Keratinocyte (primary cell): ENCODE data around the gene DTWD2. TPM values are rescaled to one million over a fixed set of nuclear protein-coding genes. Genes with fewer than 3 reads are reported as not detected.
A peak's percentile ranks its signal among the peaks of the same experiment; 100 is the strongest.

Experiments used
- DNase-seq: peaks from one replicate; pipeline ENCODE4 v3.0.0-alpha.2; 2011; ENCODE audit warnings: low read depth, missing footprints, low spot score
- FAIRE-seq: peaks from 2 replicates; lab custom pipeline; 2011; peaks lifted over from hg19 to GRCh38; lab: Jason Lieb, UNC
- H2AFZ ChIP-seq: 2 replicates; pipeline ENCODE4 v1.6.0; 2012; ENCODE audit warnings: low read length, control low read depth, inconsistent platforms; ENCODE audit not compliant: control insufficient read depth
- H3K27ac ChIP-seq: 2 replicates; pipeline ENCODE4 v1.5.1; 2011; ENCODE audit warnings: low read length; ENCODE audit not compliant: control insufficient read depth, insufficient read depth
- H3K27me3 ChIP-seq: 3 replicates; pipeline ENCODE4 v1.6.0; 2011; ENCODE audit warnings: low read length; ENCODE audit not compliant: control insufficient read depth, insufficient read depth; ENCODE audit errors: extremely low read depth
- H3K36me3 ChIP-seq, 2 experiments: 2 replicates in 1 of 2; 3 replicates in 1 of 2; pipeline ENCODE4 v1.5.1; 2011; ENCODE audit warnings: low read length in 2 of 2, mild to moderate bottlenecking in 1 of 2; ENCODE audit not compliant: control insufficient read depth in 2 of 2, insufficient read depth in 2 of 2; ENCODE audit errors: extremely low read depth in 1 of 2
- H3K4me1 ChIP-seq: 3 replicates; pipeline ENCODE4 v1.5.1; 2011; ENCODE audit warnings: low read length; ENCODE audit not compliant: control insufficient read depth, insufficient read depth; ENCODE audit errors: extremely low read depth
- H3K4me2 ChIP-seq: 3 replicates; pipeline ENCODE4 v1.6.0; 2011; ENCODE audit warnings: low read depth, low read length; ENCODE audit not compliant: control insufficient read depth, insufficient read depth; ENCODE audit errors: extremely low read depth
- H3K4me3 ChIP-seq, 3 experiments: fragments of 200-600 bp in 1 of 3; sonication (generic) in 1 of 3; 2 replicates in 2 of 3; 3 replicates in 1 of 3; pipeline ENCODE4 v1.5.1; 2011 to 2016; ENCODE audit warnings: low read length in 3 of 3, mild to moderate bottlenecking in 3 of 3, control low read depth in 2 of 3, inconsistent platforms in 1 of 3, low read depth in 1 of 3, mixed read lengths in 1 of 3, mixed run types in 1 of 3, moderate library complexity in 1 of 3; ENCODE audit not compliant: control insufficient read depth in 2 of 3, insufficient read depth in 2 of 3; ENCODE audit errors: extremely low read depth in 1 of 3
- H3K79me2 ChIP-seq: 2 replicates; pipeline ENCODE4 v1.6.0; 2012; ENCODE audit warnings: low read length; ENCODE audit not compliant: control insufficient read depth, insufficient read depth
- H3K9ac ChIP-seq: 3 replicates; pipeline ENCODE4 v1.6.0; 2011; ENCODE audit warnings: low read length; ENCODE audit not compliant: control insufficient read depth, insufficient read depth; ENCODE audit errors: extremely low read depth
- H3K9me1 ChIP-seq: 3 replicates; pipeline ENCODE4 v1.6.0; 2011; ENCODE audit warnings: low read length; ENCODE audit not compliant: control insufficient read depth, insufficient read depth; ENCODE audit errors: extremely low read depth
- H3K9me3 ChIP-seq: 2 replicates; pipeline ENCODE4 v1.5.1; 2012; ENCODE audit warnings: low read depth, low read length; ENCODE audit not compliant: control insufficient read depth
- H4K20me1 ChIP-seq: 3 replicates; pipeline ENCODE4 v1.6.0; 2011; ENCODE audit warnings: low read length; ENCODE audit not compliant: control insufficient read depth, insufficient read depth; ENCODE audit errors: extremely low read depth
- EZH2 ChIP-seq: IDR thresholded peaks from one replicate; pipeline ENCODE4 v1.6.1; 2012; ENCODE audit warnings: inconsistent platforms, mild to moderate bottlenecking, low read length, moderate library complexity
- dilution Hi-C: fragments of 300-500 bp; cut with MboI; formaldehyde crosslinking; loops from one replicate; pipeline ENCODE4 v1.7.0; 2020; ENCODE audit warnings: low sequenced_read_pairs; ENCODE audit not compliant: extremely low pct_ligation_motif_present
- polyA plus RNA-seq, 5 experiments: library from polyadenylated mRNA; depleted of rRNA in 3 of 5; stranded (reverse) in 3 of 5; stranded (forward) in 1 of 5; unstranded in 1 of 5; fragments of >200 nt; gene quantifications; 1 replicate in 1 of 5; 2 replicates in 3 of 5; 3 replicates in 1 of 5; pipeline versions ENCODE4 v1.2.1 to v1.2.3, GENCODE V29; 2011 to 2012; ENCODE audit warnings: missing spikeins in 2 of 5, low read depth in 1 of 5, low replicate concordance in 1 of 5
- TF ChIP-seq, protein P1 (sequence below), 3 experiments: IDR thresholded peaks in 1 of 3; conservative IDR thresholded peaks in 1 of 3; optimal IDR thresholded peaks in 1 of 3; 2 replicates in 2 of 3; 3 replicates in 1 of 3; pipeline versions ENCODE3 to v1.5.1; 2011; ENCODE audit warnings: low read length in 3 of 3, mild to moderate bottlenecking in 3 of 3, moderate library complexity in 2 of 3, control low read depth in 1 of 3, inconsistent platforms in 1 of 3; ENCODE audit not compliant: insufficient read depth in 2 of 3; ENCODE audit errors: extremely low read depth in 1 of 3

DTWD2 gene
- polyA plus RNA-seq, 1 donor (not counting 4 experiments of a cell fraction or from before 2014, with no cell fraction given), result 2.9 TPM

DNA sequence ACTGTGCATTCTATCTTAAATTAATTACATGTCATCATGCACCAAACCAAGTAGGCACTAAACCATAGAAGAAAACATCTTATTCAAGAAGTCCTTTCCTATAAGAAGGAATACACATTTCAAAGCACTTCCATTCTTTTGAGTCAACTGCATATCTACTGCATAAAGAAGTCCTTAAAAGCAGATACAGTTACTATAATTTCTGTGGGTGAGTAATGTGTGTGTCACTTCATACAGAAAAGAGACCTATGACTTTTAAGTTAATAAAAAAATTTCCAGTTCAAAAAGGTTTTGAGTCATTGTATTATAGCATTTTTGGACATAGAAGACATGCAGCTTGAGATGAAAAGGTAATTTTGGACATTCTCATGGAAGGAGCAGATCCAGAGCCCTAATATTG is 125.0 kb downstream of the DTWD2 start:
- TF ChIP-seq EZH2, result no peak
- TF ChIP-seq, protein P1, sequence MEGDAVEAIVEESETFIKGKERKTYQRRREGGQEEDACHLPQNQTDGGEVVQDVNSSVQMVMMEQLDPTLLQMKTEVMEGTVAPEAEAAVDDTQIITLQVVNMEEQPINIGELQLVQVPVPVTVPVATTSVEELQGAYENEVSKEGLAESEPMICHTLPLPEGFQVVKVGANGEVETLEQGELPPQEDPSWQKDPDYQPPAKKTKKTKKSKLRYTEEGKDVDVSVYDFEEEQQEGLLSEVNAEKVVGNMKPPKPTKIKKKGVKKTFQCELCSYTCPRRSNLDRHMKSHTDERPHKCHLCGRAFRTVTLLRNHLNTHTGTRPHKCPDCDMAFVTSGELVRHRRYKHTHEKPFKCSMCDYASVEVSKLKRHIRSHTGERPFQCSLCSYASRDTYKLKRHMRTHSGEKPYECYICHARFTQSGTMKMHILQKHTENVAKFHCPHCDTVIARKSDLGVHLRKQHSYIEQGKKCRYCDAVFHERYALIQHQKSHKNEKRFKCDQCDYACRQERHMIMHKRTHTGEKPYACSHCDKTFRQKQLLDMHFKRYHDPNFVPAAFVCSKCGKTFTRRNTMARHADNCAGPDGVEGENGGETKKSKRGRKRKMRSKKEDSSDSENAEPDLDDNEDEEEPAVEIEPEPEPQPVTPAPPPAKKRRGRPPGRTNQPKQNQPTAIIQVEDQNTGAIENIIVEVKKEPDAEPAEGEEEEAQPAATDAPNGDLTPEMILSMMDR (optimal IDR thresholded peaks at IDR 0.05 in 1 of 3, IDR thresholded peaks at IDR 0.05 in 1 of 3, conservative IDR thresholded peaks at IDR 0.05 in 1 of 3; ENCODE audit: extremely low read depth in 1 of 3, insufficient read depth in 2 of 3, low read length in 3 of 3), result no peak
- peak; percentile 35 for DNase-seq
- Histone ChIP-seq H3K27me3 (no peaks in the 10 kb centered on the region), H2AFZ (no peak overlapping the region), H3K27ac (peak overlapping the region; percentile 71), H3K4me1 (peaks cover 22% of the 10 kb centered on the region), H3K36me3 (no peaks in the 10 kb centered on the region), H3K9me3 (no peaks in the 10 kb centered on the region), H3K9me1 (no peaks in the 10 kb centered on the region), H3K79me2 (no peaks in the 10 kb centered on the region), H3K4me2 (peak overlapping the region; percentile 65), H4K20me1 (no peaks in the 10 kb centered on the region), H3K9ac (no peak overlapping the region), H3K4me3 (peak overlapping the region in 1 of 3 experiments; percentile 51)
- no peak for FAIRE-seq
- dilution Hi-C loops, result no loop called here

DNA sequence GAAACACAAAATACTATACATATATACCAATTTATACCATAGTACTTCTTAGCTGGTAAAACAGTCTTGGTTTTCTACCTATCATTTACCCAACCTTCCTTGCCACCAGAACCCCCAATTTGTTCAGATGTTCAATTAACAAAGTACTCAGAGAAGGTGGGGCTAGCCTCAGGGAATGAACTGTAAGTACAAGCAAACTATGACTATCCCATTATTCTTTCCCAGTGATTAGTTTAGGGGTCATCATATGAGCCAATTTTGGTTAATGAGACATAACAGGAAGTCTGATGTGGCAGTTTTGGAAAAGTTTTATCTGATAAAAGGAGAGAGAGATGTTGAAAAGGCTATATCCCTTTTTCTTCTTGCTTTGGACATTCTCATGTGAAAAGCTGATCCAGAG is 125.8 kb downstream of the DTWD2 start:
- Histone ChIP-seq H3K79me2 (no peaks in the 10 kb centered on the region), H2AFZ (no peak overlapping the region), H3K27me3 (no peaks in the 10 kb centered on the region), H3K4me2 (peak overlapping the region; percentile 65), H3K9me3 (no peaks in the 10 kb centered on the region), H3K9me1 (no peaks in the 10 kb centered on the region), H3K27ac (peak overlapping the region; percentile 71), H3K36me3 (no peaks in the 10 kb centered on the region), H3K4me1 (peaks cover 27% of the 10 kb centered on the region), H3K9ac (no peak overlapping the region), H3K4me3 (peak overlapping the region in 1 of 3 experiments; percentile 51), H4K20me1 (no peaks in the 10 kb centered on the region)
- dilution Hi-C loops, result no loop called here
- TF ChIP-seq EZH2, result no peak
- DNase-seq, result peak; percentile 61
- FAIRE-seq, result peak; percentile 71

- dilution Hi-C loops, result no loop called here
- Histone ChIP-seq H3K27me3 (no peaks in the 10 kb centered on the region), H3K9ac (no peak overlapping the region), H3K4me2 (peak overlapping the region; percentile 14), H4K20me1 (no peaks in the 10 kb centered on the region), H3K9me1 (no peaks in the 10 kb centered on the region), H3K36me3 (no peaks in the 10 kb centered on the region), H3K79me2 (no peaks in the 10 kb centered on the region), H2AFZ (peak overlapping the region; percentile 41), H3K4me3 (no peak overlapping the region), H3K4me1 (peaks cover 18% of the 10 kb centered on the region), H3K9me3 (no peaks in the 10 kb centered on the region), H3K27ac (no peak overlapping the region)
- TF ChIP-seq EZH2, result no peak
- TF ChIP-seq, protein P1 (optimal IDR thresholded peaks at IDR 0.05 in 1 of 3, IDR thresholded peaks at IDR 0.05 in 1 of 3, conservative IDR thresholded peaks at IDR 0.05 in 1 of 3; ENCODE audit: extremely low read depth in 1 of 3, insufficient read depth in 2 of 3, low read length in 3 of 3), result no peak
- DNase-seq, result no peak
- peak; percentile 69 for FAIRE-seq
These were observed 130.6 kb downstream of the DTWD2 start for GRCh38 chr5:118857700-118858099.
